SK-N-MC (cell line): ENCODE data around the gene PCBD1.

Experiments used
- FOXP2 ChIP-seq: optimal IDR thresholded peaks from 2 replicates; pipeline ENCODE3; 2011; ENCODE audit warnings: mild to moderate bottlenecking, moderate library complexity; ENCODE audit not compliant: insufficient read depth; ENCODE audit errors: extremely low read length, control extremely low read depth
- POLR2AphosphoS5 ChIP-seq: IDR thresholded peaks from 2 replicates; pipeline ENCODE4 v1.6.1; 2012; ENCODE audit warnings: mild to moderate bottlenecking, low read depth, low read length, borderline replicate concordance

DNA sequence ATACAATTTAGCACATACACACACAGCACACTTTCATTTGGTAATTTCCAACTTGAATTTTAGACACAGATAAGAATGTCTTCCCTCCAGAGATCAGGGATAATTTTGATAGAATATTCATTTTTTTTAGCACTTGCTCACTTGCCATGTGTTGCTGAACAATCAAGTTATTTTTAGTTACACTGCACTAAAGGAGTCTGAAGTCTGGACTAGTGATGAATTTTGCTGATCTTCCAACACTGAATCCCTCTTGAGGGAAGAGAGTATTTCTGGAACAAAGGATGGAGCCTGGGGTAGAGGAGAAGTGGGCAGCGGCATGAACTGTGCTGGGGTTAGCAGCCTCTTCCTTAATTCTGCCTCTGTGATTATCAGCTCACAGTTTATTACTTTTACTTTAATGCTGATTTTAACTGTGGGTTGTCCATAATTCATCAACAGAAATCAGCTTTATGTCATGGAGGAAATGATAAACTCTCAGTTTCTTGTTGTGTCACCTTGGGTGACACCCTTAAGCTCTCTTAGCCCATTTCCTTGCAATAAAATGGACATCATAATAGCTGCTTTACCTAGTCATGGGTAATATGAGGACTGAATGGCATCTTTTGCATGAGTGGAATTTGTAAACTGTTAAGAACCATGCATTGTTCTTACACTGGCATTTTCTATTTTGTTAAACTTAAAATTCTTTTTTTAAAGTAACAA, 40.6 kb downstream of the PCBD1 start:
- TF ChIP-seq POLR2AphosphoS5 (no peak), FOXP2 (no peak)
